Measurements from ENCODE around the gene IL3RA.

DNA sequence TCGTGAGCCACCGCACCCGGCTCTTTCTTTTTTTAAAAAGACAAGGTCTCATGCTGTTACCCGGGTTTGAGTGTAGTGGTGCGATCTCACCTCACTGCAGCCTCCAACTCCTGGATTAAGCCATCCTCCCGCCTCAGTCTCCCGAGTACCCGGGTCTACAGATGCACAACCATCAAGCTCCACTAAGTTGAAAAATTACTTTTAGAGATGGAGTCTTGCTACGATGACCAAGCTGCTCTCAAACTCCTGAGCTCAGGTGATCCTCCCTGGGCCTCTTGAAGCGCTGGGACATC lies 53.4 kb downstream of the IL3RA start:
- TF ChIP-seq, protein P1, sequence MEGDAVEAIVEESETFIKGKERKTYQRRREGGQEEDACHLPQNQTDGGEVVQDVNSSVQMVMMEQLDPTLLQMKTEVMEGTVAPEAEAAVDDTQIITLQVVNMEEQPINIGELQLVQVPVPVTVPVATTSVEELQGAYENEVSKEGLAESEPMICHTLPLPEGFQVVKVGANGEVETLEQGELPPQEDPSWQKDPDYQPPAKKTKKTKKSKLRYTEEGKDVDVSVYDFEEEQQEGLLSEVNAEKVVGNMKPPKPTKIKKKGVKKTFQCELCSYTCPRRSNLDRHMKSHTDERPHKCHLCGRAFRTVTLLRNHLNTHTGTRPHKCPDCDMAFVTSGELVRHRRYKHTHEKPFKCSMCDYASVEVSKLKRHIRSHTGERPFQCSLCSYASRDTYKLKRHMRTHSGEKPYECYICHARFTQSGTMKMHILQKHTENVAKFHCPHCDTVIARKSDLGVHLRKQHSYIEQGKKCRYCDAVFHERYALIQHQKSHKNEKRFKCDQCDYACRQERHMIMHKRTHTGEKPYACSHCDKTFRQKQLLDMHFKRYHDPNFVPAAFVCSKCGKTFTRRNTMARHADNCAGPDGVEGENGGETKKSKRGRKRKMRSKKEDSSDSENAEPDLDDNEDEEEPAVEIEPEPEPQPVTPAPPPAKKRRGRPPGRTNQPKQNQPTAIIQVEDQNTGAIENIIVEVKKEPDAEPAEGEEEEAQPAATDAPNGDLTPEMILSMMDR (conservative IDR thresholded peaks at IDR 0.05; ENCODE audit: low read length) = no peak
- TF ChIP-seq EZH2phosphoT487 (IDR thresholded peaks at IDR 0.05; ENCODE audit: borderline replicate concordance, low read depth, low read length) = no peak

Data from OCI-LY7 (cell line).